Epithelial cell of proximal tubule (primary cell): ENCODE measurements around the gene SERINC1. TPM values are rescaled to one million over a fixed set of nuclear protein-coding genes. Genes with fewer than 3 reads are reported as not detected.
"Not testable (repeated sequence)": the region's sequence is repeated elsewhere in the genome, so short reads cannot be mapped to it uniquely, and the experiment has no call there.

ENCODE experiments used
- DNase-seq: peaks from one replicate; pipeline ENCODE4 v3.0.0-alpha.2; 2011; ENCODE audit warnings: low read depth
- H3K4me3 ChIP-seq: 2 replicates; pipeline ENCODE4 v1.5.1; 2011; ENCODE audit warnings: low read depth, mild to moderate bottlenecking, low read length
- total RNA-seq: library from RNA; depleted of rRNA; stranded (reverse); fragments of >200 nt; gene quantifications from 2 replicates; pipeline ENCODE4 v1.2.3, GENCODE V29; 2015
- TF ChIP-seq, protein P1 (sequence below): conservative IDR thresholded peaks from 2 replicates; pipeline ENCODE4 v1.5.1; 2012; ENCODE audit warnings: low read depth, mild to moderate bottlenecking, low read length

SERINC1 gene
- total RNA-seq, 1 donor from 2014 or later = 70.5 TPM

DNA sequence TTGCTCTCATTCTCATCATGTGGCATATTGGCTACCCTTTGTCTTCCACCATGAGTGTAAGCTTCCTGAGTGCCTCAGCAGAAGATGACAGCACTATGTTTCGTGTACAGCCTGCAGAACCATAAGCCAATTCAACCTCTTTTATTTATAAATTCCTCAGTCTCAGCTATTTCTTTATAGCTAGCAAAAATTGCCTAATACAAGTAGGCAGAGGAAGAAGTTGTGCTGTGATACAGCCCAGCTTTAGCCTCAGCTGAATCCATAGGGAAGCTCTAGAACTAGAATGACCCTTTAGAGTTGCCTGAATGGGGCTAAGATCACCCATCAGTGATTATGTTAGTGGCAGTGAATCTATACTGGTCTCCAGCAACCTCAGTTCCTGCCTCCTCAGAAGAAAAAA is 19.0 kb upstream of the SERINC1 start:
- no peak for DNase-seq
- TF ChIP-seq, protein P1, sequence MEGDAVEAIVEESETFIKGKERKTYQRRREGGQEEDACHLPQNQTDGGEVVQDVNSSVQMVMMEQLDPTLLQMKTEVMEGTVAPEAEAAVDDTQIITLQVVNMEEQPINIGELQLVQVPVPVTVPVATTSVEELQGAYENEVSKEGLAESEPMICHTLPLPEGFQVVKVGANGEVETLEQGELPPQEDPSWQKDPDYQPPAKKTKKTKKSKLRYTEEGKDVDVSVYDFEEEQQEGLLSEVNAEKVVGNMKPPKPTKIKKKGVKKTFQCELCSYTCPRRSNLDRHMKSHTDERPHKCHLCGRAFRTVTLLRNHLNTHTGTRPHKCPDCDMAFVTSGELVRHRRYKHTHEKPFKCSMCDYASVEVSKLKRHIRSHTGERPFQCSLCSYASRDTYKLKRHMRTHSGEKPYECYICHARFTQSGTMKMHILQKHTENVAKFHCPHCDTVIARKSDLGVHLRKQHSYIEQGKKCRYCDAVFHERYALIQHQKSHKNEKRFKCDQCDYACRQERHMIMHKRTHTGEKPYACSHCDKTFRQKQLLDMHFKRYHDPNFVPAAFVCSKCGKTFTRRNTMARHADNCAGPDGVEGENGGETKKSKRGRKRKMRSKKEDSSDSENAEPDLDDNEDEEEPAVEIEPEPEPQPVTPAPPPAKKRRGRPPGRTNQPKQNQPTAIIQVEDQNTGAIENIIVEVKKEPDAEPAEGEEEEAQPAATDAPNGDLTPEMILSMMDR = no peak

DNA sequence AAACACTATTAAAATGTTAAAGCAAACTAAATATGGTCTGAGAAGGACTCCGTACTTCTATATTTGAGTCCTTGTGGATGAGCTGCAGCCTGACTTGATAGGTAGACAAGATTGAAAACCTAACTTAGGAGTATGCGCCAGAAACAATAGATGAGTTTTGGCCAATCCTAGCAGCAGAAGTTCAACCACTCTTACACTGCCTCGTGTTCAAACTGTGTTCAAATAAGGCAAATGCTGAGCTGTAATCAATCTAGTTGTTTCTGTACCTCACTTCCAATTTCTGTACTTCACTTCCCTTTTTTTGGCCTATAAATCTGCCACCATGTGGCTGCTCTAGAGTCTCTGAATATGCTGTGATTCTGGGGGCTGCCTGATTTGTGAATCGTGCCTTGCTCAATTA is 13.2 kb upstream of the SERINC1 start:
- TF ChIP-seq, protein P1 = no peak
- no peak for DNase-seq
- H3K4me3 ChIP-seq = no peak overlapping the region

More for the DNA sequence above, 19.0 kb upstream of the SERINC1 start:
- no peak overlapping the region for H3K4me3 ChIP-seq

DNA sequence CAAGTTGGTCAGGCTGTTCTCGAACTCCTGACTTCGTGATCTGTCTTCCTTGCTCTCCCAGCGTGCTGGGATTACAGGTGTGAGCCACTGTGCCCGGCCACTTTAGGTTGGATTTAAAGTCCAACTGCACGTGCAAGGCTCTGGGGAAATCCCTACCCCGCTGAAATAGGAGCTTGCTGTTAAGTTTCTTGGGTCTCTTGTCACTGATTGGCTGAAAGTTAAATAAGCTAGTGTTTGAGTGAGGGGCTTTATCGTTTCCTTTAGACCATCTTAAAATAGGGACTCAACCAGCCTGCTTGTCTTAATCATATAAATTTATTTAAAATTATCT is 11.1 kb upstream of the SERINC1 start:
- H3K4me3 ChIP-seq = no peak overlapping the region
- TF ChIP-seq, protein P1 = no peak
- no peak for DNase-seq

DNA sequence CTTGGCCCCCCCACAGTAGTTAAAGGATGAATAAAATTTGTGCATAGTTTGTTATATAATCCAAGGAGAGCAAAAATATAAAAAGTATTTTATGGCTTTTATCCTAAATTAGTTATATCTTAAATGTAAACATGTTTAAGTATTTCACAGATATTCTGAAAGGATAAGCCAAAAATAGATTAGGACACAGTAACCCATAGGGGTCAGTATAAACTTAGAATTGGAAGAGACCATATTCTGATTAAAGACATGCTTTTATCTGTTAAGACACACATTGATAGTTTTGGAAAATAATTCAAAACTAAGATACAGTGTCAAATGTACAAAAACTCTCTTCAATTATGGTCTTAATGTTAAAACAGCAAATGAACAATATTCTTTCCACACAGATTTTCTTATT is 4.5 kb upstream of the SERINC1 start:
- DNase-seq = no peak
- H3K4me3 ChIP-seq = no peak overlapping the region
- TF ChIP-seq, protein P1 = peak; percentile 51

DNA sequence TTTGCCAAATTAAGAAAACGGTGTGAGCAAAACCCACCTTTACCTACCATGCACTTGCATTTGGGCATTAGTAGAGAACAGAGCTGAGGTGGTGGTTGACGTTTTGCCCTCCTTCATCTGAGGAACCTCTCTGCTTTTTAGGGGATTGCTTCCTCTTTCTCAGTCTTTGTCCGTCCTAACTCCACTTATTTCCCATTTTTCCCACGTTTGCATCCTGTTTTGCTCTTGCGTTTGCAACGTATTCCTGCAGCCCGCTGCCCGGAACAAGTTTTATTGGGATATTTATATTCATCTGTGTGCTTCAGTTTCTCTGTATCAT is 374 bp upstream of the SERINC1 start:
- TF ChIP-seq, protein P1 = no peak

DNA sequence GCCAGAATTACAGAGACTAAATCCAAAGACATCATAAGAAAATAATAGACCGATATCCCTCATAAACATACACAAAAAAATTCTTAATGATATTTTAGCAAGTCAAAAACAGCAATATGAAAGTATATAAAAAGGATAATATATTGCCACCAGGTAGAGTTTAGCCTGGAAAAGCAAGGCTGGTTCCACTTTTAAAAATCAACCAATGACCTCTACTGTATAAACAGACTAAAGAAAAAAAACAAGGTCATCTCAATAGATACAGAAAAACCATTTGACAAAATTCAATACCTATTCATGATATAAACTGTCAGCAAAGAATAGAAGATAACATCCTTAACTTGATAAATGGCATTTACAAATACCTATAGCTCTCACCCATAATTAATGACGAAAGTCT is 9.7 kb downstream of the SERINC1 start:
- DNase-seq = no peak
- no peak overlapping the region for H3K4me3 ChIP-seq
- TF ChIP-seq, protein P1 = no peak

More for the DNA sequence above, 374 bp upstream of the SERINC1 start:
- peak overlapping the region; percentile 93 for H3K4me3 ChIP-seq
- DNase-seq = no peak

DNA sequence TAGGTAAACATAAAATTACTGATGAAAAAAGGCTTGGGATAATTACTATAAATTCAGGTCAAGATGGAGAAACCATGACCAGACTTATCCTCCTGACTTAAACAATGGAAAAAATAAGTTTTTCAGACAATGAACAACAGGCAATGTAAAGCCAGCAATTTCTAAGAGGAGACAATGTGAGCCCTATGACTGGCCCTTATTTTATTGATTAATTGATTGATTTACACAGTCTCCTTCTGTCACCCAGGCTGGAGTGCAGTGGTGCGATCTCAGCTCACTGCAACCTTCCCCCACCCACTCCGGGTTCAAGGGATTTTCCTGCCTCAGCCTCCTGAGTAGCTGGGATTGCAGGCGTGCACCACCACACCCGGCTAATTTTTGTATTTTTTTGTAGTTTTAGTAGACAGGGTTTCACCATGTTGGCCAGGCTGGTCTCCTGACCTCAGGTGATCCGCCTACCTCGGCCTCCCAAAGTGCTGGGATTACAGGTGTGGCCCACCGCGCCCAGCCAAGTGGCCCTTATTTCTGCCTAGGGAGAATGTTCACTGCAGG is 11.7 kb downstream of the SERINC1 start:
- H3K4me3 ChIP-seq, DNase-seq: not testable (repeated sequence)

DNA sequence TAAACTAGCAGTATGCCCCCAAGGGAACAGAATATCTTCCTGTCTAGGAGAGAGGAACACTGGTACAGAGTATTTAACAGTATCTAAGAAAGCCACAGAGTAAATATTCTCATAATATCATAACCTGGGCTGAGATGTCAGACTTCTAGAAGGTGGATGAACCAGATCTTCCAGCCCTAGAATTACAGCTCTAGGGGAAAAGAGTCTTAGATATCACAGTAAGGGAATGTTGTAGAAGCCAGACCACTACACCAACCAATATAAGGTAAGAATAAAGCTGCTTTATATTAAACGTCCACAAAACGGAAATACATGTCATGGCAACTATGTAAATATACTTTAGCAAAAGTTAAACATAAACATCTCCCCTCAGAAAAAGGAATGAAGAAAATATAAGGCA is 12.4 kb downstream of the SERINC1 start:
- no peak overlapping the region for H3K4me3 ChIP-seq
- DNase-seq = no peak
- TF ChIP-seq, protein P1 = no peak
